Mesenchymal stem cell (in vitro differentiated cells and primary cell): ENCODE measurements around the gene UBE2QL1.

ENCODE experiments used
- DNase-seq: peaks from one replicate; pipeline ENCODE4 v3.0.0-alpha.2; 2013
- H2AFZ ChIP-seq: one replicate; pipeline ENCODE4 v1.6.1; 2013; ENCODE audit warnings: low read depth, mild to moderate bottlenecking, control low read depth, inconsistent platforms, low read length, moderate library complexity
- H2AK5ac ChIP-seq: 2 replicates; pipeline ENCODE4 v1.6.1; 2013; ENCODE audit warnings: low read length, moderate library complexity, mild to moderate bottlenecking, inconsistent platforms; ENCODE audit not compliant: severe bottlenecking
- H2BK120ac ChIP-seq: one replicate; pipeline ENCODE4 v1.6.1; 2013; ENCODE audit warnings: low read depth, mild to moderate bottlenecking, inconsistent platforms, low read length, moderate library complexity
- H2BK12ac ChIP-seq, 2 experiments: one replicate each; pipeline ENCODE4 v1.6.1; 2013; ENCODE audit warnings: inconsistent platforms in 2 of 2, low read length in 2 of 2, mild to moderate bottlenecking in 2 of 2, moderate library complexity in 2 of 2, control low read depth in 1 of 2
- H2BK15ac ChIP-seq: one replicate; pipeline ENCODE4 v1.6.1; 2013; ENCODE audit warnings: mild to moderate bottlenecking, low read depth, inconsistent platforms; ENCODE audit not compliant: poor library complexity, severe bottlenecking
- H2BK5ac ChIP-seq: 2 replicates; pipeline ENCODE4 v1.6.1; 2013; ENCODE audit warnings: low read depth, mild to moderate bottlenecking, low read length, control low read depth, inconsistent platforms; ENCODE audit not compliant: poor library complexity, severe bottlenecking
- H3K14ac ChIP-seq, 2 experiments: one replicate each; pipeline ENCODE4 v1.6.1; 2013; ENCODE audit warnings: inconsistent platforms in 2 of 2, low read length in 2 of 2, control low read depth in 1 of 2, mild to moderate bottlenecking in 1 of 2, moderate library complexity in 1 of 2
- H3K18ac ChIP-seq, 2 experiments: one replicate each; pipeline ENCODE4 v1.6.1; 2013; ENCODE audit warnings: inconsistent platforms in 2 of 2, low read length in 2 of 2, control low read depth in 1 of 2, low read depth in 1 of 2, mild to moderate bottlenecking in 1 of 2
- H3K23ac ChIP-seq, 2 experiments: one replicate each; pipeline ENCODE4 v1.6.1; 2013; ENCODE audit warnings: inconsistent platforms in 2 of 2, low read length in 2 of 2, mild to moderate bottlenecking in 2 of 2, moderate library complexity in 2 of 2, control low read depth in 1 of 2
- H3K27ac ChIP-seq: 2 replicates; pipeline ENCODE4 v1.5.1; 2013; ENCODE audit warnings: mild to moderate bottlenecking, moderate library complexity, low read length, control low read depth, inconsistent platforms; ENCODE audit not compliant: poor library complexity, severe bottlenecking
- H3K27me3 ChIP-seq, 2 experiments: 2 replicates each; pipeline versions ENCODE4 v1.6.1 to v1.7.0; 2013; ENCODE audit warnings: low read length in 2 of 2, mild to moderate bottlenecking in 2 of 2, moderate library complexity in 2 of 2, control low read depth in 1 of 2, inconsistent platforms in 1 of 2; ENCODE audit not compliant: control insufficient read depth in 1 of 2, insufficient read depth in 1 of 2
- H3K36me3 ChIP-seq, 2 experiments: 2 replicates each; pipeline versions ENCODE4 v1.6.1 to v1.7.0; 2013; ENCODE audit warnings: low read length in 2 of 2, control low read depth in 1 of 2, inconsistent platforms in 1 of 2, low read depth in 1 of 2, mild to moderate bottlenecking in 1 of 2; ENCODE audit not compliant: insufficient read depth in 2 of 2, control insufficient read depth in 1 of 2
- H3K4ac ChIP-seq, 2 experiments: one replicate each; pipeline ENCODE4 v1.6.1; 2013; ENCODE audit warnings: inconsistent platforms in 2 of 2, low read length in 2 of 2, mild to moderate bottlenecking in 2 of 2, moderate library complexity in 2 of 2, control low read depth in 1 of 2, low read depth in 1 of 2
- H3K4me1 ChIP-seq: 2 replicates; pipeline ENCODE4 v1.6.1; 2013; ENCODE audit warnings: low read depth, low read length, control low read depth; ENCODE audit not compliant: control insufficient read depth, insufficient read depth
- H3K4me2 ChIP-seq: 2 replicates; pipeline ENCODE4 v1.6.1; 2013; ENCODE audit warnings: low read length, mild to moderate bottlenecking, inconsistent platforms; ENCODE audit not compliant: poor library complexity, severe bottlenecking
- H3K4me3 ChIP-seq, 2 experiments: 2 replicates each; pipeline versions ENCODE4 v1.5.1 to v1.7.0; 2013; ENCODE audit warnings: low read length in 2 of 2, mild to moderate bottlenecking in 2 of 2, control low read depth in 1 of 2, low read depth in 1 of 2; ENCODE audit not compliant: insufficient read depth in 1 of 2
- H3K79me1 ChIP-seq: replicated peaks from 2 replicates; pipeline ENCODE4 v1.6.1; 2013; ENCODE audit warnings: mild to moderate bottlenecking, control low read depth, low read length, inconsistent platforms; ENCODE audit not compliant: poor library complexity, severe bottlenecking
- H3K9ac ChIP-seq: 2 replicates; pipeline ENCODE4 v1.7.0; 2013; ENCODE audit warnings: mild to moderate bottlenecking, low read length, moderate library complexity
- H3K9me3 ChIP-seq: 2 replicates; pipeline ENCODE4 v1.7.0; 2013; ENCODE audit warnings: mild to moderate bottlenecking, low read length; ENCODE audit not compliant: control insufficient read depth
- H4K8ac ChIP-seq: one replicate; pipeline ENCODE4 v1.6.1; 2013; ENCODE audit warnings: inconsistent platforms, mild to moderate bottlenecking, low read length, moderate library complexity
- H4K91ac ChIP-seq: one replicate; pipeline ENCODE4 v1.6.1; 2013; ENCODE audit warnings: mild to moderate bottlenecking, low read length, inconsistent platforms
- WGBS: methylation state at CpG from one replicate; pipeline ENCODE4 v1.1.7; 2013; ENCODE audit warnings: mixed read lengths; 5-methylcytosine and 5-hydroxymethylcytosine counted together

The UBE2QL1 gene

GRCh38 chr5:6494939-6495338 lies 46.3 kb downstream of the UBE2QL1 start:
- 49% methylated on average over 5 of the region's 5 CpGs for WGBS
- no peaks in the 10 kb centered on the region for H3K79me1 ChIP-seq
- H3K9ac ChIP-seq = no peak overlapping the region
- no peak overlapping the region for H3K27ac ChIP-seq
- H3K4me1 ChIP-seq = no peaks in the 10 kb centered on the region
- no peak overlapping the region for H3K4ac ChIP-seq
- H2BK5ac ChIP-seq = no peak overlapping the region
- no peaks in the 10 kb centered on the region for H3K9me3 ChIP-seq
- no peak overlapping the region for H2AFZ ChIP-seq
- H4K8ac ChIP-seq = no peak overlapping the region
- no peak for DNase-seq
- H3K14ac ChIP-seq = no peak overlapping the region
- H3K4me2 ChIP-seq = no peak overlapping the region
- H3K36me3 ChIP-seq = no peaks in the 10 kb centered on the region
- H4K91ac ChIP-seq = no peak overlapping the region
- H3K4me3 ChIP-seq = no peak overlapping the region
- H2BK12ac ChIP-seq = no peak overlapping the region
- no peak overlapping the region for H2BK120ac ChIP-seq
- no peak overlapping the region for H2BK15ac ChIP-seq
- H2AK5ac ChIP-seq = no peak overlapping the region
- peaks cover 0 to 18% of the 10 kb centered on the region in 2 experiments for H3K27me3 ChIP-seq
- no peak overlapping the region for H3K23ac ChIP-seq
- no peak overlapping the region for H3K18ac ChIP-seq

GRCh38 chr5:6495433-6496206 lies 47.0 kb downstream of the UBE2QL1 start:
- H4K91ac ChIP-seq = no peak overlapping the region
- no peak overlapping the region for H2AK5ac ChIP-seq
- no peak overlapping the region for H3K18ac ChIP-seq
- peaks cover 0 to 13% of the 10 kb centered on the region in 2 experiments for H3K27me3 ChIP-seq
- H2BK5ac ChIP-seq = no peak overlapping the region
- H2AFZ ChIP-seq = no peak overlapping the region
- no peaks in the 10 kb centered on the region for H3K36me3 ChIP-seq
- no peak overlapping the region for H3K14ac ChIP-seq
- H3K9me3 ChIP-seq = no peaks in the 10 kb centered on the region
- H3K4ac ChIP-seq = no peak overlapping the region
- WGBS = 66% methylated on average over 8 of the region's 8 CpGs
- no peak overlapping the region for H2BK120ac ChIP-seq
- no peak overlapping the region for H2BK12ac ChIP-seq
- no peak overlapping the region for H3K4me2 ChIP-seq
- H3K27ac ChIP-seq = no peak overlapping the region
- no peak overlapping the region for H2BK15ac ChIP-seq
- no peak overlapping the region for H4K8ac ChIP-seq
- H3K9ac ChIP-seq = no peak overlapping the region
- no peak overlapping the region for H3K23ac ChIP-seq
- DNase-seq = no peak
- H3K4me1 ChIP-seq = no peaks in the 10 kb centered on the region
- H3K79me1 ChIP-seq = no peaks in the 10 kb centered on the region
- H3K4me3 ChIP-seq = no peak overlapping the region

- 83% methylated on average over 5 of the region's 5 CpGs for WGBS
- Histone ChIP-seq H3K9ac (no peak overlapping the region), H4K91ac (no peak overlapping the region), H3K36me3 (no peaks in the 10 kb centered on the region), H2BK5ac (no peak overlapping the region), H2BK15ac (no peak overlapping the region), H3K18ac (no peak overlapping the region), H3K14ac (no peak overlapping the region), H3K9me3 (no peaks in the 10 kb centered on the region), H3K23ac (no peak overlapping the region), H3K79me1 (no peaks in the 10 kb centered on the region), H3K27ac (no peak overlapping the region), H2BK120ac (no peak overlapping the region), H3K4me3 (no peak overlapping the region), H3K4me1 (no peaks in the 10 kb centered on the region), H2BK12ac (no peak overlapping the region), H2AFZ (no peak overlapping the region), H3K4ac (no peak overlapping the region), H3K27me3 (peaks cover 0 to 7% of the 10 kb centered on the region in 2 experiments), H2AK5ac (no peak overlapping the region), H4K8ac (no peak overlapping the region), H3K4me2 (no peak overlapping the region)
- no peak for DNase-seq
Observed at GRCh38 chr5:6496207-6496584, 47.5 kb downstream of the UBE2QL1 start.

- Histone ChIP-seq H3K4me1 (no peaks in the 10 kb centered on the region), H2BK120ac (no peak overlapping the region), H2AFZ (no peak overlapping the region), H2BK5ac (no peak overlapping the region), H3K18ac (no peak overlapping the region), H2BK12ac (no peak overlapping the region), H3K23ac (no peak overlapping the region), H3K36me3 (no peaks in the 10 kb centered on the region), H4K91ac (no peak overlapping the region), H3K4ac (no peak overlapping the region), H3K79me1 (no peaks in the 10 kb centered on the region), H2BK15ac (no peak overlapping the region), H3K4me2 (no peak overlapping the region), H3K27ac (no peak overlapping the region), H3K4me3 (no peak overlapping the region), H3K9me3 (no peaks in the 10 kb centered on the region), H2AK5ac (no peak overlapping the region), H3K9ac (no peak overlapping the region), H3K27me3 (peaks cover 0 to 3% of the 10 kb centered on the region in 2 experiments), H4K8ac (no peak overlapping the region), H3K14ac (no peak overlapping the region)
- WGBS = 86% methylated on average over 6 of the region's 6 CpGs
- DNase-seq = no peak
Observed at GRCh38 chr5:6496636-6497035, 48.0 kb downstream of the UBE2QL1 start.
